Limb (tissue), 2 donors: ENCODE data around the gene CCDC174.
"Not testable (repeated sequence)": the region's sequence is repeated elsewhere in the genome, so short reads cannot be mapped to it uniquely, and the experiment has no call there.

Source experiments
- DNase-seq, 2 donors: peaks; one replicate each; pipeline ENCODE4 v3.0.0-alpha.2; 2016; ENCODE audit errors: extremely low spot score in 2 of 2

Gene CCDC174

DNA sequence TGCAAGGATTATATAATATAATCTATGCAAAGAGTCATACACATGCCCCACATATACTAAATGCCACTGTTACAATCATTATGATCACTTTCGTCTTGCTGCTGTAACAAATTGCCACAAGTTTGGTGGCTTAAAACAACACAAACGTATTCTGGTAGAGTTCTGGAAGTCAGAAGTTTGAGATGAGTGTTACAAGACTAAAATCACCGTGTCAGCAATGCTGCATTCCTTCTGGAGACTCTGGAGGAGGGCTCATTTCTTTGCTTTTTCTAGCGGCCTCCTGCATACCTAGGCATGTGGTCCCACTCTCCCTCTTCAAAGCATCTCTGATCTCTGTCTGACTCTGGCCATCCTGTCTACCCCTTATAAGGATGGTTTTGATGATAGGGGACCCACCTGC is 1.4 kb upstream of the CCDC174 start:
- DNase-seq: no peak

DNA sequence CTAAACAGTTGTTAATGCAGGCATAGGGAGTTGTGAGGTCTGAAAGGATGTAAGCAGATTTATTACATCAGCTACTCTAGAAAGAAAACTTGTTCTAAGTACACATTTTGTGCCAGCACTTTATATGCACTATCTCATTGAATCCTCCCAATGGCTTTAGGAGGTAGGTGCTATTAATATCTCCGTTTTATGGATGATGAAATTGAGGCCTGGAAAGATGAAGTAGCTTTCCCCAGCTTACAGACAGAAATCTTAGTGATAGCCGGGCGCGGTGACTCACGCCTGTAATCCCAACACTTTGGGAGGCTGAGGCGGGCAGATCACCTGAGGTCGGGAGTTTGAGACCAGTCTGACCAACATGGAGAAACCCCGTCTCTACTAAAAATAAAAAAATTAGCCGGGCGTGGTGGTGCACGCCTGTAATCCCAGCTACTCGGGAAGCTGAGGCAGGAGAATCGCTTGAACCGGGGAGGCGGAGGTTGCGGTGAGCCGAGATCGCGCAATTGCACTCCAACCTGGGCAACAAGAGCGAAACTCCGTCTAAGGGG is 872 bp downstream of the CCDC174 start:
- DNase-seq: not testable (repeated sequence)

DNA sequence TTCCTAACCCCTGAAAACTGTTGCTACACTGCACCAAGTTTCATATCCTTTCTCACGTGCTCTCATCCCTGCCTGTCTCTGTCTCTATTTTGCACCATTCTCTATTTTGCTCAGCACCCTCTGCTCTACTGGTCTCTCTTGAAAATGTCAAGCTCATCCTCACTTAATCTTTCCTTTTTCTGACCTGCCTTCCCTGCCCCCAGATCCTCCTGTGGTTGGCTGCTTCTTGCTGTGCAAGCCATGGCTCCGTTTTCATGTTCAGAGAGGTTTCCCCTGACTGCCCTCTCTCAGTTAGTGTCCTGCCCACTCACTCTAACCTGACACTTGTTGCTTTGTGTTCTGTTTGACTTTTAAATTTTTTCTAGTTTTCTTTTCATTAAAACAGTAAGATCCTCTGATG is 6.0 kb downstream of the CCDC174 start:
- DNase-seq: no peak

DNA sequence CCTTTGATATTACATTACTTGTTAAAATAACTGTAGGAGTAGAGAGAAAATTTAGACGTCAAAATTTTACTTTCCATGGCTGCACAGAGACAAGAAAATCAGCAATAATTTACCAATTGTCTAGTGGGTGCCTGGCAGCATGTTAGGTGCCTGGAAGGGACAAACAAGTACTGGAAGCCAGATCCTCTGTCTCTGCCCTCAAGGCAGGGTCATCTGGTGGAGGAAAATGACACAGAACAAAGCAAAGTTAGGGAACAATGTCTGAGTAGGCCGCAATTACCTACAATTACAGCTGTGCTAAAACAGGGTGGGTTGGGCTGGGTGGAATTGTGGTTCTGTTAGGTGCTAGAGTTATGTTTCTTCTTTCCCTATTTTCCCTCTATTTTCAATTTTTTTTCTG is 7.4 kb downstream of the CCDC174 start:
- DNase-seq: no peak

GRCh38 chr3:14660942-14661341 is 9.4 kb downstream of the CCDC174 start:
- no peak for DNase-seq

GRCh38 chr3:14663396-14664135 is 12.0 kb downstream of the CCDC174 start:
- DNase-seq: no peak

DNA sequence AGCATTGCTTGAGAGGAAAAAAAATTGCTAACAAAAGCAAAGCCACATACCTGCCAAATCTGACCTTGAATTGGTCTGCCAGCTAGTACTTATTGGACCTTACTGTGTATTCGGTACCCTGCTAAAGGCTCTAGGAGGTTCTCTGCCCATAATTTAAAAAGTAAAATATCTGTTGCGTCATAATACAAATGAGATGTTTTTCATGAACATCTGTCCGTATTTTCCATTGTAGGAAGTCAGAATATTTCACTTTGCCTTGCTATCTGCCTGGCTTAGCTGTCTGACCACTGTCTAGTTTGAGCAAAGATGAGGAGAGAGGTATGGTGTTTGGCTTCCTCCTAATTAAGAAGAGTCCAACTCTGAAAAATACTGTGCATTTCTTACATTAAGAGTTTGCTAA is 12.6 kb downstream of the CCDC174 start:
- no peak for DNase-seq

- no peak for DNase-seq
Measured at GRCh38 chr3:14672588-14672987, 21.0 kb downstream of the CCDC174 start.

DNA sequence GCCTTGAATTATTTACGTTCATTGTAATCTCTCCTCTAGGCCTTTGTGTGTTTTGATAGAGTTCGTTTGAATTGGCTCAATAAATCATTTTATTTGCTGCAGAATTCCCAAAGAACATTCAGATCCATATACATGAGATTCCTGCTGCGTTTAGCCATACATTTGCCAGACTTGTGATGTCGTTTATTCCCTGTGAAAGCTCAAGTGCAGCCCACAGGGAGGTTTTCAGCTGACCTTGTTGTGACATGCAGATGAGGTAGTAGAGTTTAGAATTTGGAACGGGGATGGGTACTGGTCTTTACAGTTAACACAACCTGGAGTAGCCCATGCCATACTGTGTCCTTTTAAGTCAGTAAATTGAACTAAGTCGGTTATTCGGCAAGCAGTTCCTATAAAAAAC is 23.3 kb downstream of the CCDC174 start, which contains the start of gene C3orf20:
Gene C3orf20 (plus strand): TSS at position 301 of the 400 bp plus-strand sequence. CDS start 7,573 bp downstream, outside the sequence.
- no peak for DNase-seq

GRCh38 chr3:14676881-14677280 is 25.3 kb downstream of the CCDC174 start:
- no peak for DNase-seq

- no peak for DNase-seq
Measured at GRCh38 chr3:14678015-14678503, 26.5 kb downstream of the CCDC174 start.

DNA sequence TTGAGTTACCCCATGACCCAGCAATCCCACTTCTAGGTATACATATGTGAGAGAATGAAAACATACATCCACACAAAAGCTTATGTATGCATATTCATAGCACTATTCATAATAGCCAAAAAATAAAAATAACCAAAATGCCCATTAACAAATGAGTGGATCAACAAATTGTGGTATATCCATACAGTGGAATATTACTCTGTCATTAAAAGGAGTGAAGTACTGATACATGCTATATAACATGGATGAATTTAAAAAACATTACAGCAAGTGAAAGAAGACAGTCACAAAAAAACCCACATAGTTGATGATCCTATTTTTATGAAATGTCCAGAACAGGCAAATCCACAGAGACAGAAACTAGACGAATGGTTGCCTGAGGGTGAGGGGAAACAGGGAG is 28.6 kb downstream of the CCDC174 start:
- no peak for DNase-seq

DNA sequence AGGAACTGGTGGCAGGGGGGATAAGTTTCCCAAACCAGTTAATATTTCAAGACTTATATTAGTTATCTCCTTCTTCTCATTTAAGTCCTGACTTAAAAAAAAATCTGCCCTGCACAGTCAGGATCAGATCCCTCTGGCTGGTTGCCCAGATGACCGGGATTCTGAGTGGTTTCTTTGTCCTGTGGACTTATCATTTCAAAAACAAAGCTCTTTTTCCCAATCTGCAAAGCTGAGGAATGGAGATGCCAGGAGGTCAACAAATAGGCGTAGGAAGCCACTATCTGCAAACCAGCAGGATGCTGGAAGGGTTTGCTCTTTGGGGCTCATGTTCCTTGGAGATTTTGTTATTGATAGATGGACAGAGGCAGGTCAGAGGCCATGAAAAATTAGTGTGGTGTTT is 29.2 kb downstream of the CCDC174 start:
- DNase-seq: no peak

GRCh38 chr3:14684447-14684846 is 32.9 kb downstream of the CCDC174 start:
- DNase-seq: no peak

DNA sequence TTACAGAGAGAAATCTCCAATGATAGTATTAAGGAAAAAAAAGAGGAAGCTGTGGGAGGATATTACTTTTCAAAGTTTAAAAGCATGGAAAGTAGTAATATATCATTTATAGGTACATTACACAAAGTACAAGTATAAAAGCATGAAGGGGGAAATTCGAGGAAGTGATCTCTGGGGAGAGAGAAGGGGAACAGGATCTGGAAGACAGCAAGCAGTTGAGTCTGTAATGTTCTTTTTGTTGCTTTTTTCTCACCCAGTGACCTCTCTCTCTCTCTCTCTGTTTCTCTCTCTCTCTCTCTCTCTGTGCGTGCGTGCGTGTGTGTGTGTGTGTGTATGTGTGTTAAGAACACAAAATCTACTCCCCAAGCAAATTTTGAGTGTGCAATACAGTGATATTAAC is 33.6 kb downstream of the CCDC174 start:
- no peak for DNase-seq

- DNase-seq: no peak
Measured at GRCh38 chr3:14687360-14687759, 35.8 kb downstream of the CCDC174 start.

- no peak for DNase-seq
Measured at GRCh38 chr3:14688525-14688924, 37.0 kb downstream of the CCDC174 start.

DNA sequence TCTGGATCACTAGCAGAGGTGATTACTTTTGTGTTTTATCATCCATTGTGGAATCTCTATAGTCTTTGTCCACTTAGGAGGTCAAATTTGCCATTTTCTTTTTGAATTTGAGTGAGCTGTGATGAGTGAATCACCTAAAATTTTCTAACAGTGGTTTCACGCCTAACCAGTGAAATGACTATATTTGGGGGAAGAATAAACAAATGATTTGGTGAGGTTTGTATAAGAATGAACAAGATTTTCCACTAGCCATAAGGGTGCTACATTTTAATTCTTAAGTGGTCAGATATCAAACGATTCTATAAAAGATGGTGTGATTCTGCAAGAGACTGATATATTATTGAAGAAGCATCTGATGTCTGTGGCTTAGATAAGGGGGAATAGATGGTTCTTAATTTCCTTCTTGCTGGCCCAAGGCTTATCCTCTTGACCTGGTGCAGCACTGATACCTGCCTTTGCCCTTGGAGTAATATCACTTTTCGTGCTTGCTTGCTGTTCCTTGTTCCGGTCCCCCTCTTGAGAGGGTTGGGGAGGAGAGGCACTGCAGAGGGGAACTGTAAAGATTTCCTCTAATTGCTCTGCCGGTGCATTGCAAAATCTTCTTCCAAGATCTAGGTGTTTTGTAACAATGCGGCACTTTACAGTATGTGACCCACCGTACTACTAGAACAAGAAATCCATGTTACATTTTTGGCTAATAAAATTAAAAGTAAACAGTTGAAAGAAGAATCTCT is 37.9 kb downstream of the CCDC174 start:
- DNase-seq: no peak

GRCh38 chr3:14691239-14691638 is 39.7 kb downstream of the CCDC174 start:
- no peak for DNase-seq

- no peak for DNase-seq
Measured at GRCh38 chr3:14691719-14692118, 40.2 kb downstream of the CCDC174 start.

DNA sequence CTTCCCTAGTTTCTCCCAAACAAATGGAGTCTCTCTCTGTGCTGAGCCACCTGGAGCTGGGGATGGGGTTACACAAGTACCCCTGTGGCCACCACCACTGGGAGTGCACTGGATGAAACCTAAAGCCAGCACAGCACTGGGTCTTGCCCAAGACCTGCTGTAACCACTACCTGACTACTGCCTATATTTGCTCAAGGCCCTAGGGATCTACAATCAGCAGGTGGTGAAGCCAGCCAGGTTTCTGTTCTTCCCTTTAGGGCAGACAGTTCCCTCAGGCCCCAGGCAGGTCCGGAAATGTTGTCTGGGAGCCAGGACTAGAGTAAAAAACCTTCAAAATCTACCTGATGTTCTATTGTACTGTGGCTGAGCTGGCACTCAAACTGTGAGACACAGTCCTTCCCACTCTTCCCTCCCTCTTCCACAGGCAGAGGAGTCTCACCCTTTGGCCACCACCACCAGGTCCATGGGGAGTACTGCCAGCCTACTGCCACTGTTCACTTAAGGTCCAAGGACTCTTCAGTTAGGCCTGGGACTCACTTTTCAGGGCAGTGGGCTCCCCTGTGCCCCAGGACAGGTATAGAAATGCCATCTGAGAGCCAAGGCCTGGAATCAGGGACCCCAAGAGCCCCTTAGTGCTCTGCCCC is 47.2 kb downstream of the CCDC174 start:
- DNase-seq: no peak

DNA sequence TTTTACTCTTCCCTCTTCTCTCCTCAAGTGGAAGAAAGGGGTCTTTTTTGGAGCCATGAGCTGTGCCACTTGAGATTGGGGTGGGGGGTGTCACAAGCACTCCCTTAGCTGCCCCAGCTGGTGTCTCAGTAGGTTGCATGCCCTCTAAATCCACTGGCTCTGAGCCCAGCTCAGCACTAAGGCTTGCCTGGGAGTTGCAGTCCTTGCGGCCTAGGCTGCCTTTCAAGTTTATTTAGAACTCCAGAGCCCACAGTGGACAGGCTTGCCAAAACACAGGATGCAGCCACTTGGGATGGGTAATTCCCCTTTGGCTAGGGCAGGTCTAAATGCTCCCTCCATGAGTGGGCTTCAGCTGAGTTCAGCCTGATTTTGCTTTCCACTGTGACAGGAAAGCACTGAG is 48.1 kb downstream of the CCDC174 start:
- DNase-seq: no peak
